Calu3 (cell line): ENCODE results near the gene TRMT112. TPM values are rescaled to one million over a fixed set of nuclear protein-coding genes. Genes with fewer than 3 reads are reported as not detected.
"Not testable (repeated sequence)": the region's sequence is repeated elsewhere in the genome, so short reads cannot be mapped to it uniquely, and the experiment has no call there.

ENCODE experiments used
- BruUV-seq: library from RNA; stranded (reverse); fragments of 400-500 nt; replicated peaks from 2 replicates; lab custom pipeline; 2021; lab: Mats Ljungman, UMichigan
- CTCF ChIA-PET: fragments of 300-600 bp; sonication (Branson Sonifier 250); formaldehyde crosslinking; loops from one replicate; lab custom pipeline; 2022; ENCODE audit warnings: antibody characterized with exemption; lab: Charles Lee
- DNase-seq: peaks from one replicate; pipeline ENCODE4 v3.0.0; 2022
- H3K27ac Mint-ChIP-seq: one replicate; pipeline ENCODE4 v1.8.0; 2022; ENCODE audit warnings: mixed read lengths; ENCODE audit not compliant: unreplicated experiment
- H3K27me3 Mint-ChIP-seq: one replicate; pipeline ENCODE4 v1.8.0; 2022; ENCODE audit warnings: mixed read lengths; ENCODE audit not compliant: unreplicated experiment
- H3K36me3 Mint-ChIP-seq: one replicate; pipeline ENCODE4 v1.8.0; 2022; ENCODE audit warnings: mild to moderate bottlenecking, moderate library complexity, mixed read lengths; ENCODE audit not compliant: insufficient read depth, unreplicated experiment
- H3K4me1 Mint-ChIP-seq: one replicate; pipeline ENCODE4 v1.8.0; 2022; ENCODE audit warnings: mild to moderate bottlenecking, low read depth, mixed read lengths; ENCODE audit not compliant: unreplicated experiment
- H3K4me3 Mint-ChIP-seq: one replicate; pipeline ENCODE4 v1.8.0; 2022; ENCODE audit warnings: mild to moderate bottlenecking, low read depth, moderate library complexity, mixed read lengths; ENCODE audit not compliant: unreplicated experiment
- H3K9me3 Mint-ChIP-seq: one replicate; pipeline ENCODE4 v1.8.0; 2022; ENCODE audit warnings: low read depth, mixed read lengths; ENCODE audit not compliant: unreplicated experiment
- CTCF ChIP-seq: fragments of 200-600 bp; IDR thresholded peaks from one replicate; pipeline ENCODE4 v1.8.0; 2022; ENCODE audit warnings: antibody characterized with exemption; ENCODE audit not compliant: unreplicated experiment
- intact Hi-C: fragments of 100-400 bp; cut with micrococcal nuclease; formaldehyde crosslinking; loops from one replicate; pipeline ENCODE4 v1.10.0; 2022; ENCODE audit not compliant: unreplicated experiment
- total RNA-seq: library from RNA; stranded (reverse); gene quantifications from 2 replicates; pipeline ENCODE4 v1.2.3, GENCODE V29; 2022

The TRMT112 gene
- total RNA-seq, 1 experiment from 2014 or later: 197 TPM

GRCh38 chr11:64316672-64317324, 561 bp downstream of the TRMT112 start:
- peaks cover 89% of the 10 kb centered on the region for H3K36me3 Mint-ChIP-seq
- CTCF ChIA-PET: interaction anchor here (0.6 to 3.7 kb wide), 12 partner anchors 12 to 372 kb away, joined by 3 to 168 read pairs (median 6); partner anchors contain the start of gene ESRRA
- peak overlapping the region; percentile 98 for H3K4me3 Mint-ChIP-seq
- peak; percentile 63 for DNase-seq
- intact Hi-C loops: loop anchor here (1.0 kb wide), 1 partner anchor 39 kb away; no protein-coding TSS in a partner anchor
- TSS peak; percentile 100 for BruUV-seq
- H3K27ac Mint-ChIP-seq: peak overlapping the region; percentile 99
- no peaks in the 10 kb centered on the region for H3K27me3 Mint-ChIP-seq
- H3K4me1 Mint-ChIP-seq: peaks cover 37% of the 10 kb centered on the region
- H3K9me3 Mint-ChIP-seq: no peaks in the 10 kb centered on the region
- TF ChIP-seq CTCF: no peak

- intact Hi-C loops, BruUV-seq: not testable (repeated sequence)
- peaks cover 82% of the 10 kb centered on the region for H3K36me3 Mint-ChIP-seq
These were observed 1.5 kb downstream of the TRMT112 start for GRCh38 chr11:64315667-64316526.

GRCh38 chr11:64314805-64315561, 2.4 kb downstream of the TRMT112 start:
- Mint-ChIP-seq H3K36me3 (peaks cover 76% of the 10 kb centered on the region), H3K9me3 (no peaks in the 10 kb centered on the region), H3K27ac (no peak overlapping the region), H3K27me3 (no peaks in the 10 kb centered on the region), H3K4me3 (no peak overlapping the region), H3K4me1 (peaks cover 23% of the 10 kb centered on the region)
- CTCF ChIA-PET: interaction anchor here (3.7 kb wide), 1 partner anchor 39 kb away, joined by 168 read pairs; no protein-coding TSS in a partner anchor
- no peak for TF ChIP-seq CTCF
- no peak for DNase-seq
- intact Hi-C loops: no loop called here
- BruUV-seq: no TSS peak

More at GRCh38 chr11:64315667-64316526, 1.5 kb downstream of the TRMT112 start:
- CTCF ChIA-PET: interaction anchor here (2.2 to 3.7 kb wide), 3 partner anchors 11 to 42 kb away, joined by 16 to 168 read pairs (median 16); partner anchors contain the start of gene ESRRA
- Mint-ChIP-seq H3K27ac (peak overlapping the region; percentile 99), H3K4me1 (peaks cover 32% of the 10 kb centered on the region), H3K4me3 (peak overlapping the region; percentile 98)
- DNase-seq, H3K27me3 Mint-ChIP-seq, H3K9me3 Mint-ChIP-seq: not testable (repeated sequence)

GRCh38 chr11:64314146-64314804, 3.1 kb downstream of the TRMT112 start:
- Mint-ChIP-seq H3K9me3 (no peaks in the 10 kb centered on the region), H3K4me3 (no peak overlapping the region), H3K27ac (no peak overlapping the region), H3K36me3 (peaks cover 73% of the 10 kb centered on the region), H3K27me3 (no peaks in the 10 kb centered on the region), H3K4me1 (peaks cover 17% of the 10 kb centered on the region)
- no TSS peak for BruUV-seq
- CTCF ChIA-PET: no interaction called here
- intact Hi-C loops: no loop called here
- TF ChIP-seq CTCF: no peak
- no peak for DNase-seq
